ENCODE data around the gene EVA1B.

Gene EVA1B

DNA sequence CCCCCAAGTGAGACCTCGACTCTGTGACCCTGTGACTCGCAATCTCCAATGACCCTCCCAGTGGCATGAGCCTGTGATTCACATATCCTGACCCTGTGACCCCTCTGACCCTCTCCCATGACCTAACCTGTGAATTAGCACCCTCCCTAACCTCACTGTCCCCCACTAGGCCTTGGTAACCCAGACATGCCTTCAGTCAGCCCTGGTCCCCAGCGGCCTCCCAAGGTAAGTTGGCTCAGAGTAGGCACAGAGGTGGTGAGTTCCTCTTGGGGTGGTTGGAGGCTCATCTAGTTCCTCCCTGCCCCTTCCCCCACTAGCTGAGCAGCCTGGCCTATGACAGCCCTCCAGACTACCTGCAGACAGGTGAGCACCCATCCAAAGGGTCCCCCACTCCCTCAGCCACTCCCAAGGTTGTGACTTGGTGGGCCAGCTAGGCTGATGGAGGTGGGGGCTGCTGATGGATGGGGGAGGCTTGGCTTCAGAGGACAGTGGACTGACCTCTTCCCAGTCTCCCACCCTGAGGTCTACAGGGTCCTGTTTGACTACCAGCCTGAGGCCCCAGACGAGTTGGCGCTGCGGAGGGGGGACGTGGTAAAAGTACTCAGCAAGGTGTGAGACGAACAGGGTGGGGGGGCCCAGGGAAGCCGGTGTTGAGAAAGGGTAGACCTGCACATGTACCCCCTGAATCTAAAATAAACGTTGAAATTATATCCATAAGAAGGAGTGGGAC is 15.7 kb downstream of the EVA1B start:
- no peak for FAIRE-seq

DNA sequence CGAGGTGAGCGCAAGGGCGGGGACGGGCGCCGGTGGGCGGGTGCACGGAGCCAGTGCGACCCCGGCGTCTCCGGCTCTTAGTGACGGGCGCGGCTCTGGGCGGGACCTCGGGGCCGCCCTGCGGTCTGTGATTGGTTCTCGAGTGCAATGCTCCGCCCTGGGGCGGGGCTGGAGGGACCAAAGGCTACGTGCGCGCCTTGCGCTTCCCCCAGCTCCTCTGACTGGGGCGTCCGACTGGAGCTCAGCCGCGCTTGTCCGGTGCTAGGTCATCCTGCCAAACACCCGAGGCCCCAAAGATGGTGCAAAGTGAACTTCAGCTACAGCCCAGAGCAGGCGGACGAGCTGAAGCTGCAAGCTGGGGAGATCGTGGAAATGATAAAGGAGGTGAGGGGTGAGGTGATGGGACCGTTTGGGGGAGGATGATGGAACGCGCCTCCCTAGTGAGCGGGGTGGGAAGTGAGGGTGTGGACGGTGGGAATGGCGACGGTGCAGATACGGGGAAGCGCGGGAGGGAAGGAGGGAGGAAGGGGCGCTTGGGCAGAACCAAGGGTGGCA is 16.5 kb downstream of the EVA1B start:
- FAIRE-seq: no peak

DNA sequence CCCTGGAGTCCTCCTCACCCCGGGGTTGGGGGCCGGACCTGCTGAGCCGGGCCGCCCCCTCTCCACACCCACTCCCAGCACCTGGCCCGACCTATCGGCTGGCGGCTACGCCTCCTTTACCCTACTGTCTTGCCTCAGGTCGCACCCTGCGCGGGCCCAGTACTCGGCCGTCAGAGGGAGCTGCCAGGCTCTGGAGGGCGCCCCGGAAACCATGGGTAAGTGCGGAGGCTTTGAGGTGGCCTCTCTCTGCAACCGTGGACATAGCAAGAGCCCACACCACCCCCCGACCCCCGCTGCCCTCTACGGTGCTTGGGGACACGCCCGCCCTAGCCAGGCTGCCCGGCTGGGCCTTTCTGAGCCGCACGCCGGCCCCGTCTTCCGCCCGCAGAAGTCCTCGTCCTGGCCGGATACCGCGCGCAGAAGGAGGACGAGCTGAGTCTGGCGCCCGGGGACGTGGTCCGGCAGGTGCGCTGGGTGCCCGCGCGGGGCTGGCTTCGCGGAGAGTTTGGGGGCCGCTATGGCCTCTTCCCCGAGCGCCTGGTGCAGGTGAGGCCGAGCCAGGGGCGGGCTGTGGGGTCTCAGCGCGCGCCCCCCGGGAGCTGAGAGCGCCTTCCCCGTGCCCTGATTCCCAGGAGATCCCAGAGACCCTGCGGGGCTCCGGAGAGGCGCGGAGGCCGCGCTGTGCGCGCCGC is 17.1 kb downstream of the EVA1B start, which contains the start of gene SH3D21:
Gene SH3D21, plus strand, starts transcription at position 159 of the 692 bp plus-strand sequence. Its CDS starts 53 bp downstream, at position 212.
- FAIRE-seq: no peak

DNA sequence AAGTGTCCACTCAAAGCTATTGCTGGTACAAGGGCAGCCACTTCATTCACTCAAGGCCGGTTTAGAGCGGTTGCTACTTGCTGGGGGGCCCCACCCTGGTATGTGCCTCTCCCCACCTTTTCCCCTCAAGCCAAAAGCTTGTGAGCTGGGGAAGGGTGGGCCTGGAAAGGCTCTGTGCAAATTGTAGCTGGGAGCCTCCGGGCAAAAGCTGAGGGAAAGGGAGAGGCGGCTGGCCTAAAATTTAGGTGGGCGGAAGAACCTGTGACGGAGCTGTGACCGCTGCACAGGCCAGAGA is 17.6 kb downstream of the EVA1B start:
- no peak for FAIRE-seq

DNA sequence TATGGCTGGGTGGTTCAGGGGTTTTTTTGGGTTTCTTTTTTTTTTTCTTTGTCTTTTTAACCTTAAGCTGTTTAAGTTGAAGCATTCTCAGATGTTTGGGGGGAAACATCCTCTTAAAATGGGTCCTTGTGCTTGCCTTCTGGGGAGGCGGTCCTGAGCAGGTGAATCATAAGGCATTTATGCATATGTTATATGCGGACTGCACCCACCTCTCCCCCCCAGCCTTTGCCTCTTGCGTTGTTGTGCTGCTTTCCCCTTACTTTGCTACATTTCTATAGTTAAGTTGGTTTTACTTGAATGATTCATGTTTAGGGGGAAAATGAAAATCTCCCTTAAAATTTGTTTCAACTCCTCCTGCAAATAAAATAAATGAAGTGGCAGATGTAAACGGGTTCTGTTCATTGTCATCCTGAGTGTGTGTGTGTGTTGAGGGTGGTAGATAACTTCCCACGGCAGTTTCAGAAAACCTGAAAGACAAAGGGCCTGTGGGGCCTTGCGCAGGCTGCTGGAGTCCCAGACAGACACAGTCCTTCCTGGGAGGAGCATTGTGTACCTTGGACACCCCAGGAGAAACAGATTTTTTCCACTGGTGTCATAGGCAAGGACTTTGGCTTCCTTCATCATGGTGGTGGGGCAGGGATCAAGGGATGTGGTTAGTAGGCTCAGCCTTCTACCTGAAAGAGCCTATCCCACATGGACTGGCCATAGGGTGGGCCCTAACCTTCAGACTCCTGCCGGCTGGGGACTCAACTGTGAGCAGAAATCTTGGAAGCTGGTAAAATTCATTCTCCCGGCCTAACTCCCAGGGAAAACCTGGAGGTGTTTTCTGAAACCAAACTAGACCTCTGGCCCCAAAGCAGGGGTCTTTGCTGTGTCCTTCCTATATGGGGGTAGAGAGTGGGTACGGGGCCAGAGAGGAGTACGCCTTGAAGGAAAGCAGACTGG is 18.2 kb downstream of the EVA1B start:
- no peak for FAIRE-seq

DNA sequence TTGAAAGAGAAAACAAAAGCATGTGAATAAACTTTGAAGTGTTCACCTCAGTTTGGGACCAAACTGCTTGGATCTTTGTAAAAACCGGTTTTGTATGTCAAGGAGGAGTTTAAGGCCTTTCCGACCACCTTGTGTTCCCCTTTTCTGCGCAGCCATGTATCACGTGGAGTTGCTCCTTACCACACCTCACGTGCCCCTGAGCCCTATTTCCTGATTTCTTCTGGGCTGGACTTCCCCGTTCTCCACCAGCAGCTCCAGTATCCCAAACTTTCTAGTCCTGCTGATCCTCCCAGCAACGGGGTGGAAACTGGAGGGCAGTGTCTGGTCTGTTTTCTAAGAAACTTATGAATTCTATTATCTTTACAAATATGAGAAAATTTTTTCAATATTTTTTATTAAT is 18.9 kb downstream of the EVA1B start:
- peak; percentile 61 for FAIRE-seq

DNA sequence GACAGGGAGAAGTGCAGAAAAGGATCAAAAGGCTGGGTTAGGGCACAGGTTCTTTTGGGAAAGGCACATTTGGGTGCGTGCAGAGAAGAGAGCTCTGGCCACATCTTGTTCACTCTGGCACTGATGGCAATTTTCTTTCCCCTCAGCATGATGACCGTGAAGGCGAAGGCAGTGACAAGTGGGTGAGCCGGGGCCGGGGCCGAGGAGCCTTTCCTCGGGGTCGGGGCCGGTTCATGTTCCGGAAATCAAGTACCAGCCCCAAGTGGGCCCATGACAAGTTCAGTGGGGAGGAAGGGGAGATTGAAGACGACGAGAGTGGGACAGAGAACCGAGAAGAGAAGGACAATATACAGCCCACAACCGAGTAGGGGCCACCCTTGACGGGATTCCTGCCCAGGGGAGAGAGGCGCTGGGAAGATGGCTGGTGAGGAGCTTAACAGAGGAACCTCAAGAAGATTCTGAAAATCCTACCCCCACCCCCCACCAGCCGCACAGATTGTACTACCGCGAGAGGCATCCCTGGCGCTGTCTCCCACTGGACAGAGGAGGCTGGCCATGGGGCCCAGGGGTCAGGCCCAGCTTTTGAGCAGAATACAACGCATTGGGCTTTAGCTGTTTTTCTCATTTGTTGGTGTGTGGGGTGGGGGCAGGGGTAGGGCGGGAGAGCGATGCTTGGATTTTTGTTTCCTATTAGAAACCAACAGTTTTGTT is 19.6 kb downstream of the EVA1B start:
- no peak for FAIRE-seq

DNA sequence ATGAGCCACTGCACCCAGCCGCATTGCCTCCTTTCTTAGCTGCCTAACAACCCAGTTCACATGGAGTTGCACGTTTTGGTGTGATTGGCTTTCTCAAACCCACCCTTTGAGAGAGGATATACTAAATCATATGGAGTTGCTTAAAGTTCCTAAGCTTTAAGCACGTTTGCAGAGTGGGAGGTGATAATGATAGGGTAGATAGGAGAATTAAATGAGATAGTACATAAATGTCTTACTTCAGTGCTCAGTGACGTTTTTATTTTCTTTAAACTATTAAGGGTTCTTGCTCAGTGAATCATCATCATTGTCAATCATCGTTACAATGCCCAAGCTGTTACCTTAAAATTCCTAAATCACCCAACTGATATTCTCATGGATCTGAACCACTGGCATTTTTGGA is 20.2 kb downstream of the EVA1B start:
- no peak for FAIRE-seq

DNA sequence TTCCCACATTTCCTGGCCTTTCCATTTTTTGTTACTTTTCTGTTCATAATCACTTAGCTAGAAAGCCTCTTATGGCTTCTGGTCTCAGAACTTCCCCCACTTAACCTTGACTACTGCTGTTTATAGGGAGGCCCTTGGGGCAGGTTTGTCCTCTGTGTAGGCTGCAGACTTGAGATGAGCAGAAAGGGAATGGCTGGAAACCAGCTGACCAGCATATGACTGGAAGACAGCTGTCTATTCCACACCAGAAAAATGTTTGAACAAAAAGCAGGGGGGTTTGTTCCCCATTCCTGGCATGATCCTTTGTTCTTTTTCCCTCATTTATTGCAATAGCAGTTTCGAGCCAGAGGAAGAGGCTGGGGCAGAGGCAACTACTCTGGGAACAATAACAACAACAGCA is 22.2 kb downstream of the EVA1B start:
- no peak for FAIRE-seq

DNA sequence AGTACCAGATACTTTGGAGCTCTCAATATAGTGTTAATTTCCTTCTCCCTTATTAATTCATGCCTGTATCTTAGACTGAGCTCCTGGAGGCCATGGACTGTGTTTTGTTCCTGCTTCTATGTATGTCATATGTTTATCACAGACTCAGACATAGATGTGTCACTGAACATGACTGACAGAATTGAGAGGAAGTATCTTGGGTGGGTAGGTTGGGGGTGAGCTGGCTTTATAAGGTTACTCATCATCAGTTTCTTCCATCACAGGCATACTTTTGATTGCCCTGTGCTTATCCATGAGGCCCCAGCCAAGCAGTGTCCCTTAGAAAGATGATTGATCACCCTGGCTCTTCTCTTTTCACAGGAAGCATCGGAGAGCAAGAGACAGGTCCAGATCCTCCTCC is 22.9 kb downstream of the EVA1B start:
- FAIRE-seq: no peak

DNA sequence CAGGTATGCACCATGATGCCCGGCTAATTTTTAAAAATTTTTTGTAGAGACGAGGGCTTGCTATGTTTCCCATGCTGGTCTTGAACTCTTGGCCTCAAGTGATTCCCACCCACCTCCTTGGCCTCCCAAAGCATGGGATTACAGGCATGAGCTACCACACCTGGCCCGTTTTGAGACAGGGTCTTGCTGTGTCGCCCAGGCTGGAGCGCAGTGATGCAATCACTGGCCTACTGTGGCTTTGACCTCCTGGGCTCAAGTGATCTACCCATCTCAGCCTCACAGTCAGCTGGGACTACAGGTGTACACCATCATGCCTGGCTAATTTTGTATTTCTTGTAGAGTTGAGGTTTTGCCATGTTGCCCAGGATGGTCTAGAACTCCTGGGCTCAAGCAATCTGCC is 24.8 kb downstream of the EVA1B start:
- no peak for FAIRE-seq

DNA sequence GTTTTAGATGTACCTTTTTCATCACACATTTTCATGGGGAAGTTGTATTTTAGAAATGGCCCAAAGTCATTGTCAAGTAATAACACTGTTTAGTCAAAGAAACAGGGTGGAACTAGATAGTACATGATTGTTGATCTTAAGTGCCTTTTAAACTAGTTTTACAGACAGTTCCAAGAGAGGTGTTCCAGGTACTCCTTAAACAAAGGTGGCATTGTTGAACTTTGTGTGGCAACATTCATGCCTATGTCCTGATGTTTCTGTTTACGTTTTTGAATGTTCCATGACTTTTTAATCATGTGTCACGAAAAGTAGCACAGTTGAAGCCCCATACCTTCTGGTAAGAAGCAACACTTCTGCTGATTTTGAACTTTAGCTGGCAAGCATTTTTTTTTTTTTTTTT is 26.4 kb downstream of the EVA1B start:
- no peak for FAIRE-seq

DNA sequence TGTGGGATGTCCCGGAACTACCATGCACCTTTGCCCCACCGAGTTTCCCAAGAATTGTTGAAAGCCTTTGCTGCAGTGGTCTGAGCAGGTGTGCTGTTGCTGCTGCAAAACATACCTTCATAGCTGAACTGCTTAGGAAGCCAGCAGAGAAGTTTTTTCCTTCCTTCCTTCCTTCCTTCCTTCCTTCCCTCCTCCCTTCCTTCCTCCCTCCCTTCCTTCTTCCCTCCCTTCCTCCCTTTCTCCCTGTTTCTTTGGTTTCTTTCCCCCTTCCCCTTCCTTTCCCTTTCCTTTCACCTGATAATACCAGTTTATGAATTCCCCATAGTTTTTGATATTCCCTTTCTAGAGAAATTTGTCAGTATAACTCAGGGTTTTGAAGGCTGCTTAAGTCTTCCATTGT is 28.1 kb downstream of the EVA1B start:
- FAIRE-seq: no peak

DNA sequence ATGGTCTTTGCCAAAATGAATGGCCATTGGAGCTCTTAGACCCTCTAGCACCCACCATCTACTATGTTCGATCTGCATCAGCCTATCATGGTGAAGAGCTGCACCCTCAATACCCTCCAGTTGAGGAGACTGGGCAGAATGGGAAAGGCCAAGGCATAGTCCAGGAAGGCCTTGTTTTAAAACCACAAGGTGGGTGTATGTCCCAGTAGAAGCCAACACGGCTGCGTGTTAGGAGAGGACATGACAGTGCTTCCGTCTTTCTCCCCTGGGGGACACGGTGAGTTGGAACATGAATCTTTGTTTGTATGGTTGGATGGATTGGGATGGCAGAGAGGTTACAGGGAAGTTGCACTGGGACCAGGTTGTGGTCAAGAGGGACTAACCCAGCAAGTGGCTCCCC is 35.9 kb downstream of the EVA1B start:
- no peak for FAIRE-seq

DNA sequence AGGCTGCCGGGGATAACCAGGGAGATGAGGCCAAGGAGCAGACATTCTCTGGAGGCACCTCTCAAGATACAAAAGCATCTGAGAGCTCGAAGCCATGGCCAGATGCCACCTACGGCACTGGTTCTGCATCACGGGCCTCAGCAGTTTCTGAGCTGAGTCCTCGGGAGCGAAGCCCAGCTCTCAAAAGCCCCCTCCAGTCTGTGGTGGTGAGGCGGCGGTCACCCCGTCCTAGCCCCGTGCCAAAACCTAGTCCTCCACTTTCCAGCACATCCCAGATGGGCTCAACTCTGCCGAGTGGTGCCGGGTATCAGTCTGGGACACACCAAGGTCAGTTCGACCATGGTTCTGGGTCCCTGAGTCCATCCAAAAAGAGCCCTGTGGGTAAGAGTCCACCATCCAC is 36.6 kb downstream of the EVA1B start:
- FAIRE-seq: no peak

DNA sequence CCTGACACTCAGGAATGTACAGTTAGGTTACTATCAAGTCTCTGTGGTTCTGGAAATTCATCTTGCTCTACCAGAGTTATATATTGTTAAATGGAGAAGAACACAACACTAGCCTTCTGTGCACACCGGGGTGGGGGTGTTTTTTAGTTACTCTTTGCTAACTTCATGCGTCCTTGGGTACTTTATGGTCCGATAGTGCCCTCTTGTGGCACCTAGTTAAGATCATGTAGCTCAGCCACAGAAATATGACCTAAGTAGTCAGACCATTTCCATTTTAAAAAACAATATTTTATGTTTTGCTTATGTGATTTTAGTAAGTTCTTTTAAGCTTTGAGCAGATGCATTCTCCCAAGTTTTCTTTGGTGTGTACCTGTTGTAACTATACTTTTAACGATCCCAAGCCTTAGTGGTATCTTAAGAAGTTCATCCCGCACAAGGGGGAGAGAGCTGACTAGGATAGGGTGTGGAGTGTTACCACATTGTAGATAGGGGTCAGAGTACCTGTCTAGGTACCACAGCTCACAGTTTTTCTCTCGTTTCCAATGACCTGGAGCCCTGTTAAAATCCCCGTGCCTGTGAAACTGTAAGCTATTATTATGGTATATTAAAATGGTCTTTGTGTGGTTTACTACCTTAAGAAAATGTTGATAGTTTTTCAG is 37.9 kb downstream of the EVA1B start:
- FAIRE-seq: peak; percentile 96

DNA sequence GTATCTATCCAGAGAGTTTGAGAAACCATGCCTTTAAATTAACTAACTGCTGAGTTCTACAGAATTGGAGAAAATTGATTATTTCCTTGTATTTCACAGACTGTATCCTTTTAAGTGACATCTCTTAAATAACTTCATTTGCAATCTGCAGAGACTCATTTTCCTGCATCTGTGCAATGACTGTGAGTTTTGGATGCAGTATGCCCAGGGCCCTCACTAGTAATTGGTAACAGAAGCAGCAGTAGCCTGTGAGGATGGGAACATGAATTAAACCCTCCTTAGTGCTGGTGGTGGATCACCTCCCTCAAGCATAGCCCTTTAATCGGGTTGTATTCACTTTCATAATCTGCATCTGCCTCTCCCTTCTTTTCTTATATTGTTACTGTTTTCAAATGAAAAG is 38.9 kb downstream of the EVA1B start:
- no peak for FAIRE-seq

DNA sequence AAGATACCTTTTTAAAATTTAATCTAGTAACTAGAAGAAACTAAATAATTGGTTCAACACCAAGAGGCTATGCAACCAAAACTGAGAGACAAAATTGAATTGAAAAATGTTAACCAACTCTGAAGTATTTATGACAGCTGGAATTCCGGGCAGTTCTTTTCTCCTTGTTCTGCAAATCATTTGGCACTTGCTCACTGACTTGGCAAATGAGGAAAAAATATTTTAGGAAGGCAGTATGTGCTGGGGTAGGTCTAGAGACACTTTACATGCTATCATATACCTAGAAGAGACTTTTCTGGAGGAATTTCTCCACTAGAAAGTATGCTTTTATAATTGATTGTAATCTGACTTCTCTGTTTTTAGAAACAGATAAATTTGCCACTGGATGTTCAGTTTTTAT is 39.4 kb downstream of the EVA1B start:
- no peak for FAIRE-seq

DNA sequence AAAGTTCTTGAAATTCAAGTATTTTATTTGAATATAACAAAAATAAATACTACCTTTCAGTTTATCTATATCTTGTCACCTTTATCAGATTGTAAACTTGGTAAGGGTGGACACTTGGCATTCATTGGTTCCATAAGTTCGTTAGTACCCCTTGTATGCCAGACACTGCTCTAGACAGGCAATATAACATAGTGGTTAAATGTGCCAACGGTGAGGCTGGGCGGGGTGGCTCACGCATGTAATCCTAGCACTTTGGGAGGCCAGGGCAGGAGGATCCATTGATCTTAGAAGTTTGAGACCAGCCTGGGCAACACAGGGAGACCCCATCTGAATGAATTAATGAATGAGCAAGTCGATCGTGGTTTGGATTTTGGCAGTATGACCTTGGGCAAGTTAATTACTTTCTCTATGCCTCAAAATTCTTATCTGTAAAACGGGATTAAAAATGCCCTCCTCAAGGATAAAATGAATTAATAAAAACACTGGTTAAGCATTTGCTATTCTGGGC is 43.6 kb downstream of the EVA1B start:
- FAIRE-seq: no peak

DNA sequence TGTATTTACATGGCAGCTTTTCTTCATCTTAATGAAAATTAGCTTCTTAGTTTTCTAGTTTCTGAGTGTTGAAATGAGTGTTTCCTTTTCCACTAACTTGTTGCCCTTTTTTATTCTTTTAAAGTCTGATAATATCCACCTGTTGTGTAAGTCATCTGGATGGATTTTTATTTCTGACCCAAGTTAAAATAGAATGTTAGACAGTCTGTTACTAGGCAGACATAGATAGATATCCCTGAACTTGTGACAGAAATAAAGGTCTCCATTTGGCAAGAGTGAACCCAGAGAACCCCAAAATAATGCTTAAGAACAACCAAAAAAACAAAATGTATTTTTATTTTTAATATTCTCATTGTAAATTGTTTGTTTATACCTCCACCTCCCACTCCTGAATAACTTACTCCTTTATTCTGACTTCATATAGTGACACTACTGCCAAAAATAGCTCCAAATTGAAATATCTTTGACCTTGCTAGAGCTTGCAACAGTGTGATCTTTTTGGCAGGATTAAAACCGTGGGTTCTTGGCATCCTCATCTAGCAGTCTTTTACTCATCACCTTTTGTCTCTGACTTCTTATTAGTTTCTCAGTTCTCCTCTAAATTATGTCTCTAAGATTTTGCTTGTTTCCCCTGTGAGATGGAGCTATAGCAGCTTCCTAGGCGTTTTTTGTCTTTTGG is 44.2 kb downstream of the EVA1B start:
- FAIRE-seq: no peak

DNA sequence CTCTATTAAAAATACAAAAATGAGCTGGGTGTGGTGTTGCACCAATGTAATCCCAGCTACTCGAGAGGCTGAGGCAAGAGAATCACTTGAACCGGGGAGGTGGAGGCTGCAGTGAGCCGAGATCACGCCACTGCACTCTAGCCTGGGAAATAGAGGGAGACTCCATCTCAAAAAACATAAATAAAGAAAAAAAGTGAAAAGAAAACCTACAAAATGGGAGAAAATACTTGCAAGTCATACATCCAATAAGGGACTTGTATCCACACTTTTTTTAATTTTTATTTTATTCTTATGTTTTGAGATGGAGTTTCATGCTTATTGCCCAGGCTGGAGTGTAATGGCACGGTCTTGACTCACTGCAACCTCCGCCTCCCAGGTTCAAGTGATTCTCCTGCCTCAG is 46.8 kb downstream of the EVA1B start:
- FAIRE-seq: no peak

All from G401.6 (cell line).